ENCODE results near the gene CHRNA5.
"Not testable (repeated sequence)": the region's sequence is repeated elsewhere in the genome, so short reads cannot be mapped to it uniquely, and the experiment has no call there.

Gene CHRNA5

DNA sequence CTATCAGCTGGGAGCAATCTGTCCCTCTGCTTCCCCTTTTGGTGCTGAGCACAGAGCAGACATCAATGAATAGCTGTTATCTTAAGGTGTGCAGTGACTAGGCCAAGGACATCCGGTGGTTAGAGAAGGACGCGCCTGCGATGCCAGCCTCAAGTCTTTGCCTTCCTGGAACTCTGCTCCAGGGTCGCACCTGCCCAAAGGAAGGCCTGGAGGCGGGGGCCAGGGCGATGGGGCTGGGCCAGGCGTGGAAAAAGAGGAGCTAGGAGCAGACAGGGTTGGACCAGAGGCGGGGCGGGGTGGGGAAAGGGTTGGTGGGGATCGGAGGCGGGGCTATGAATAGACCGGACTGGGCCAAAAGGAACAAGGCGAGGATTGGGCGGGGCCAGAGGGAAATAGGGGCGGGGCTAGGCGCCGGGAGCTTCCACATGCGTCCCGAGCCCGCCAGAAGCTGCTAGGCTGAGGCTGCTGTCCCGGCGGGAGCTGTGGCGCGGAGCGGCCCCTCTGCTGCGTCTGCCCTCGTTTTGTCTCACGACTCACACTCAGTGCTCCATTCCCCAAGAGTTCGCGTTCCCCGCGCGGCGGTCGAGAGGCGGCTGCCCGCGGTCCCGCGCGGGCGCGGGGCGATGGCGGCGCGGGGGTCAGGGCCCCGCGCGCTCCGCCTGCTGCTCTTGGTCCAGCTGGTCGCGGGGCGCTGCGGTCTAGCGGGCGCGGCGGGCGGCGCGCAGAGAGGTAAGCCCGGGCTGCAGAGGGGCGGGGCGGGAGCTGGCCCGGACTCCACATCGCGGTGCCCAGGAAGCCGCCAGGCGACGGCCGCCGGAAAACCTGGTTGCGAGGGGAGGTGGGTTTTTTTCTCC is at the start of gene CHRNA5:
Gene CHRNA5, plus strand, starts transcription at position 424 of the 854 bp plus-strand sequence. Its CDS starts 200 bp downstream, at position 624.
- DNase-seq = peak; percentile 71 to 94 (median 90)

DNA sequence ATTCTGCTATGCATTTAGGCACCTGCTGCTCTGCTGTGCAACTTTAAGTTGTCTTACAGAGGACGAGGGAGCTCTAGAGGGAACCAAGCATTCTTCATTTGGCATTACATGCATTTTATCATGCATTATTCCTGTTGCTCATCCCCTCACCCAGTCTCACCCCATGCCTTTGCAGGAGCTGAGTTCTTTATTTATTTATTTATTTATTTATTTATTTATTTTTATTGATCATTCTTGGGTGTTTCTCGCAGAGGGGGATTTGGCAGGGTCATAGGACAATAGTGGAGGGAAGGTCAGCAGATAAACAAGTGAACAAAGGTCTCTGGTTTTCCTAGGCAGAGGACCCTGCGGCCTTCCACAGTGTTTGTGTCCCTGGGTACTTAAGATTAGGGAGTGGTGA is 45.3 kb upstream of the CHRNA5 start:
- DNase-seq = not testable (repeated sequence)

DNA sequence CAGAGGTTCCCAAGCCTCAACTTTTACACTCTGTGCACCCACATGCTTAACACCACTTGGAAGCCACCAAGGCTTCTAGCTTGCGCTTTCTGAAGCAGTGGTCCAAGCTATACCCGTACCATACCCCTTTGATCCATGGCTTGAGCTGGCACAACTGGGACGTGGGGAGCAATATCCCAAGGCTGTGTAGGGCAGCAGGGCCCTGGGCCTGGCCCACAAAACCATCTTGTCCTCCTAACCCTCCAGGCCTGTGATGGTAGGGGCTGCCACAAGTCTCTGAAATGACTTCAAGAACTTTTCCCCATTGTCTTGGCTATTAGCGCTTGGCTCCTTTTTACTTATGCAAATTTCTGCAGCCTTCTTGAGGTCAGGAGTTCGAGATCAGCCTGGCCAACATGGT is 41.1 kb upstream of the CHRNA5 start:
- DNase-seq = no peak

- DNase-seq = no peak
These were observed 38.0 kb upstream of the CHRNA5 start for GRCh38 chr15:78527325-78527724.

- DNase-seq = no peak
These were observed 32.0 kb upstream of the CHRNA5 start for GRCh38 chr15:78533331-78533730.

GRCh38 chr15:78536134-78536533 is 29.2 kb upstream of the CHRNA5 start:
- DNase-seq = peak; percentile 20 to 26 (median 21)

DNA sequence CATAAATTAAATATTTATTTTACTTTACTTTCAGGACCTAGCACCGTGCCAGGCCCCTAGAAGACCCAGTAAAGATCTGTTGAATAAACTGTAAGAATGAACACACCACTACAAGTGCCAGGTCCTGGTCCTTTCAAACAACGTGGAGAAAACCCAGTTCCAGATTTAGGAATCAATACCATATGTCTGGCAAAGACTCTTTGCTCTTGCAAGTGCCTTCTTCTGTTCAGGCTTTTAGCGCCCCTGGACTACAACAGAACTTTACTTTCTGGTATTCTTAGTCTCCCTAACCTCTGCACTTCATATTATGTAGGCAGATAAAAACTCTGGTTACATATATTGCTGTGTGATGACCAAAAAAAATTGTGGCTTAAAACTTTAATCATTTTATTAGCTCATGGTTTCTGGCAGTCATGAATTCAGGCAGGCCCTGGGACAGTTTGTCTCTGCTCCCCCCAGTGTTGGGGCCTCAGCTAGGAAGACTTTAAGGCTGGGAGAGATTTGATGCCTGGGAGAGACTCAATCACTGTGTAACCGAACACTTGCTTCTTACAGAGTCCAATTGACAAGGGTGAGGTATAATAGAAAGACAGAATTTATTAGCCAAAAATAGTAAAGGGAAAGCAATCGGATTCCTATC is 27.9 kb upstream of the CHRNA5 start:
- DNase-seq = no peak

DNA sequence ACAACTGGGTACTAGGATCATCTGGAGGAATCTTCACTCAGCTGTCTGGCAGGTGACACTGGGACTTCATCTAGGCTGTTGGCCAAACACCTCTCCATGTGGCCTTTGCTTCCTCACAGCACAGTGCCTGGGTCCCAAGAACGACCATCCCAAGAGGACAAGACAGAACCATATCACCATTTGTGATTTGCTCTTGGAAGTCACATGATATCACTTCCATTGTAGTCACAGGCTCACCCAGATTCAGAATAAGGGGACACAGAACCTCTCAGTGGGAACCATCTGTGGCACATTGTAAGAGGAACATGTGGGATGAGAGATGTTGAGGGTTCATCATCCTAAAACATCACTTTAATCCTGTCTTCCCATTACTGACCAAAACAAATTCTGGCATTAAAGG is 27.0 kb upstream of the CHRNA5 start:
- no peak for DNase-seq

DNA sequence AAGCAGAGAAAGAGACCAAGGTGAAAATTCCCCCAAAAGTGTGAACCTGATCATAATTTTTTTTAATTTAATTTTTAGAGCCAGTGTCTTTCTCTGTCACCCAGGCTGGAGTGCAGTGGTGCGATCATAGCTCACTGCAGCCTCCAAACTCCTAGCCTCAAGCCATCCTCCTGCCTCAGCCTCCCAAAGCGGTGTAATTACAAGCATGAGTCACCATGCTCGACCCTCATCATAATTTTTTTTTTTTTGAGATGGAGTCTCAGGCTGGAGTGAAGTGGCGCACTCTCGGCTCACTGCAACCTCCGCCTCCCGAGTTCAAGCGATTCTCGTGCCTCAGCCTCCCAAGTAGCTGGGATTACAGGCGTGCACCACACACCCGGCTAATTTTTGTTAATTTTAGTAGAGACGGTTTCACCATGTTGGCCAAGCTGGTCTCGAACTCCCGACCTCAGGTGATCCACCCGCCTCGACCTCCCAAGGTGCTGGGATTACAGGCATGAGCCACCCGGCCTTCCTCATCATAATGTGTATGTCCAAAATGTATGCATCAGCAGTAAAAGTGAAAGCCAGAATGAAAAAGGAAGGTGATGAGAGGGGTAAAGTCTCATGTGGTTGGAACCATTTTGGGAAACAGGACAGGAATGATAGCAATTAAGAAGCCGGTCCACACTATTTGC is 25.7 kb upstream of the CHRNA5 start:
- DNase-seq = peak in 1 of 3 donors; percentile 51

DNA sequence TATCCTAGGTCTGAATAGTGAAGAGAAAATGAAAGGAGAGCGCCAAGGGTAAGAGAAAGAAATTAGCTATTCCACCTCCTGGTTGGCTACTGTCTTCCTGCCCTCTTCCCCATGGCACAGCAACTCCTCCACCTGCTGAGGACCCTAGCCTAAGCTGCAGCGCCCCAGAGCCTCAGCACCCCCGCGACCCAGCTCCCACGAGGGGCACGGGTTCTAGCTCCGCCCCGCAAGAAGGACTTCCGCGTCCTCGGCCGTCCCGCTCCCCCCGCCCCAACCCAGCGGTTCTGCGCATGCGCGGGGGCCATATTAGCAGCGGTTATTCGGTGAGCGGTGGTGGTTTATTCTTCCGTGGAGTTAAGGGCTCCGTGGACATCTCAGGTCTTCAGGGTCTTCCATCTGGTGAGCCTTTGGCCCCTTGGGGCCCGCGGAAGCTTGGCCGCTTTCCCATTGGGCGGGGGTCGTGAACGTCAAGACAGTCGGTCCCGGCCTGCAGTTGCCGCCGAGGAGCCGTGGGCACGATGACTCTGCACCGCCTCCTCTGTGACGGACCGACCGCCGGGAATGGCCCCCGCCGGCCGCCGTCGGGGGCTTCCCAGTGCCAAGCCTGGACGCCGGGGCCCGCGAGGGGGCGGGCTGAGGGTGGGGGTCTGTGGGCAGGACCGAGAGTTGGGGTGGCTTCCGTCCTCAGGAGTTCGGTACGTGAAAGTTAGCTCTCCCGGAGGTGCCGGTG is 25.0 kb upstream of the CHRNA5 start, which contains the start of gene PSMA4:
Gene PSMA4, plus strand, starts transcription at position 304 of the 730 bp plus-strand sequence. CDS start 1,484 bp downstream, outside the sequence.
- peak; percentile 92 to 97 (median 96) for DNase-seq

DNA sequence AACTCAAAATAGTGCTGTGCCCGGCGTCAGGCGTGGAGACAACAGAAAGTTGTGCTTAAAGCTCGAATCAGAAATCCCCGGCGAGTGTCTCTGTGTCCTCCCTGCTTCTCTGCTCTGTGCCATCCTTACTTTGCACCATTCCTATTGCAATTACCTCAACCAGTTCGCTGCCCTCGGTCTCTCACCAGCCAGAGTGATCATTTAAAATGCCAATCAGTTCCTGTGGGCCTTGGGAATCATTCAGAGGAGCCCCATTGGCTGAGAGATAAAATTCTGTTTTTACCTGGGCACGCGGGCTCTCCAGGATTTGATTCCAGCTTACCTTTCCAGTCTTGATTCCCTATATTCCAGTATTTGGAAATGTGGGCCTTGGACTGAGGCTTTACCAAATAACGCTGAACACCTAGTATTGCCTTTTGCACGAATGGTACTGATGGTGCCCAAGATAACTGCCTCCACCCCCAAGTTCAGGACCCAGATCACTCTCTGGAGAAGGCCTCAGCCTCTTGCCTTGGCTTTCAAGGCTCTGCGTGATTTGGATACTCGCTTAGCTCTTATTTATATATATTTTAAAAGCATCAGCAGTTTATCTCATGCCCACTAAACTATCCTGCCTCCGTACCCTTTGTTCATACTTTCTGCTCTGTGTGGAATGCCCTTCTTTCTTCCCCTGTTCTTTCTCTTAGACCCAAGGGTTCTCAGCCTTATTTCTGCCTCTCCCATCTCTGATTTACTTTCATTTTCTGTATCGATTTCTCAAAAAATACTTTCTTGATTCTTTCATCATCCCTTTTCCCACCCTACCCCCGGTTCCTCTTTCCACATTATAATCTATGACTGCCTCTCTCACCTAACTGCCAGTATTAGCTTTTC is 24.2 kb upstream of the CHRNA5 start:
- peak; percentile 65 to 80 (median 69) for DNase-seq

GRCh38 chr15:78541744-78542034 is 23.6 kb upstream of the CHRNA5 start:
- DNase-seq = no peak

DNA sequence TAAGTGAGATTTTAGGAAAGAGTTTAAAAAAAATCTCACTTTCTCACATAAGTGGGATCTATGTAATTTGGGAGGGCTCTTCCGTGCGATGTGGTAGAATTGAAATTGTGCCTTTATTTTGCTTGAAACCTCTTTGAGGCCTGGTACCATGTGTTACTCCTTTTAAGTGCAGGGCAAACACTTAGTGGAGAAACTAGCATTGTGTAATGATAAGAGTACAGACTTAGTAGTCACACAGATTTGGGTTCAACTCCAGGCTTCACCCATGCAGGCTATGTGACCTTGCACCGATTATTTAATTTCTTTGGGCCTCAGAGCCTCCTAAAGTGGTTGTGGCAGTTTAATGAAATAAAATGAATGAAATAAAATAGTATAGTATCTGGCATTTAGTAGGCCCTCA is 22.7 kb upstream of the CHRNA5 start:
- DNase-seq = no peak

DNA sequence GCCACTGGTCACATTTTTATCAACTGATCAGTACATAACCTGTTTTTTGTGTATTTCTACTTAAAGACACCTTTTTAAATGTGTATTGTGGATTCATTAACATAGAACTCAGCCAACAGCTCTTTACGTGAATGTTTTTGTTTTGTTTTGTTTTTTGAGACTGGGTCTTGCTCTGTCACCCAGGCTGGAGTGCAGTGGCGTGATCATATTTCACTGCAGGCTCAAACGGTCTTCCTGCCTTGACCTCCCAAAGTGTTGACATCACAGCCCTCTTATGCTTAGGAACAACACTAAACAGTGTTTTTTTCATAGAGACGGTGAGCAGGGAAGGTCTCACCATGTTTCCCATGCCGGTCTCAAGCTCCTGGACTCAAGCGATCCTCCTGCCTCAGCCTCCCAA is 15.1 kb upstream of the CHRNA5 start:
- no peak for DNase-seq

DNA sequence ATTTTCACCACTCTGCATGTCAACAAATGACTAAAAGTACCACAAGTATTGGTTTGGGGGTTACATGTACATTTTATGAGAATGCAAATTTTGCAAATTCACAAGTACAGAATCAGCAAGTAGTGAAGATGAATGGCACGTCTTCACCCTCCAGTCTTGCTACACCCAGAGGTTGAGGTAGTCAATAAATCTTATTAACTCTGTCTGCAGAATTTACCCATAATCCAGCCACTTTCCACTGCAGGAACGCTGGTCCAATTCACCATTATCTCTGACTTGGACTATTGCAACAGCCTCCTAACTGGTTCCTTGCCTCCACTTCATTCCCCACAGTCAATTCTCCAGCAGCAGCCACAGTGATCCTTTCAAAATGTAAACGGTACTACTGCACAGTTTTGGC is 14.5 kb upstream of the CHRNA5 start:
- no peak for DNase-seq

DNA sequence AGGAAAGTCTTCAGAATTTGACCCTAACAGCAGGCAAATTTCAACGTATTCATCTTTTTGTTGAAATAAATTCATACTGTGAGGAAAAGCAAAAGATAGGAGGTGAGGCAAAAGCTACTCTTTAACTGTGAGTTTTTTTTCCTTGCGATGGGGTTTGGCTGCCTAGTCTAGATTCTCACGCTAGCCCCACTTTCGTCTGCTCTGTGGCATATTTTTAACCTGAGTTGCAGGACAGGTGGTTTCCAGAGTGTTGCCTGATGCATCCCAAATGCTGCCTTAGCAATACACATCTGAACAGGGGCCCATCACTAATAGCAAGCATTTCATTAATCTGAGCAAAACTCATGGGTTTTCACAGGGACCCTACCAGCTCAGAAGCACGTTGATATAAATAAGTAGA is 13.4 kb upstream of the CHRNA5 start:
- no peak for DNase-seq

DNA sequence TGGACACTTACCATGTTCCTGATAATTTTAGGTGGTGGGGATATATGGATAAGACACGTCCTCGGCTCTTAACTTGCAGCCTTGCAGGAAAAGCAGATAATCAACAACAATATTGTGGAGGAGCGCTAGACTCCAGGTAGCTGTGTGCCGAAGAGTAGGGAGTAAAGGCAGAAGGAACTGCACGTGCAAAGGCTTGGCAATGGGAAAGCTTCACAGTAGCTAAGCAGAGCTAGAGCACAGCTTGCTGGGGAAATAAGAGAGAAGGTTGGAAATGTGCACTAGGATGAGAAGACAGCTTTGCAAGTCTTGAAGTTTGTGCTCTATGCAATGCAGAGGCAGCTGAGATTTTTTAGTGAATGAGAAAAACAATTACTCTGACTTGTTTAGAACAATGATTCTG is 12.7 kb upstream of the CHRNA5 start:
- DNase-seq = no peak

GRCh38 chr15:78560201-78560600 is 5.1 kb upstream of the CHRNA5 start:
- not testable (repeated sequence) for DNase-seq

DNA sequence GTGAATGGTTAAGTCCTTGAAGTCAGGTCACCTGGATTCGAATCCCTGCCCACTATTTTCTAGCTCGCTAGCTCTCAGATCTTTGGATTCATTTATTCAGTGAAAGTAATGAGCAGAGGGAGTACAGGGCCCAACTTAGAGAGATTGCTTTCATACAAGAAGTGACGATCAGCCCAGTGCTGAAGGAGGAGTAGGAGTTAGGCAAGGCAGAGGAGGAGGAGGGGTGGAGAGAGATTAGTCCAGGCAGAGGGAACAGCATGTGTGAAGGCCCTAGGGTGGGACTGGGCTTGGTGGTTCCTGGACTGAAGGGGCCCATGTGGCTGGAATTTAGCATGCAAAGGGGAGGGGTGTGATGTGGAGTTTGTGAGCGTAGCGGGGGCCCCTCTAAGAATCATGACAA is 3.8 kb upstream of the CHRNA5 start:
- DNase-seq = no peak

GRCh38 chr15:78563092-78563491 is 2.2 kb upstream of the CHRNA5 start:
- DNase-seq = no peak

- DNase-seq = no peak
These were observed 600 bp upstream of the CHRNA5 start for GRCh38 chr15:78564743-78565096.
